Activated naive CD4-positive, alpha-beta T cell treated with anti-CD3 and anti-CD28 coated beads, Interleukin-2, amount 50 U/mL, for 72 hours (primary cell): Measurements from ENCODE around the gene HBS1L. TPM values are rescaled to one million over a fixed set of nuclear protein-coding genes. Genes with fewer than 3 reads are reported as not detected.
A peak's percentile ranks its signal among the peaks of the same experiment; 100 is the strongest.
"Not testable (repeated sequence)": the region's sequence is repeated elsewhere in the genome, so short reads cannot be mapped to it uniquely, and the experiment has no call there.

Experiments
- ATAC-seq, 2 donors: fragments of 150-1000 bp; cut with Tn5 transposase; 2 replicates each; pipeline ENCODE4 v1.10.0; 2021; ENCODE audit warnings: mild to moderate bottlenecking in 2 of 2, moderate library complexity in 2 of 2
- DNase-seq, 2 donors: peaks; one replicate each; pipeline ENCODE4 v3.0.0; 2021 to 2022; ENCODE audit warnings: low spot score in 2 of 2
- H3K27ac Mint-ChIP-seq, 2 donors: one replicate each; pipeline ENCODE4 v1.8.0; 2022; ENCODE audit warnings: mild to moderate bottlenecking in 2 of 2, mixed read lengths in 2 of 2
- H3K36me3 Mint-ChIP-seq, 2 donors: one replicate each; pipeline ENCODE4 v1.8.0; 2022; ENCODE audit warnings: mixed read lengths in 2 of 2
- H3K9me3 Mint-ChIP-seq, 2 donors: one replicate each; pipeline ENCODE4 v1.8.0; 2022; ENCODE audit warnings: mixed read lengths in 2 of 2
- total RNA-seq, 2 donors: library from RNA; stranded (reverse); gene quantifications; one replicate each; pipeline ENCODE4 v1.2.3, GENCODE V29; 2022

HBS1L gene
- total RNA-seq, 2 donors from 2014 or later, result 147 to 234 TPM

GRCh38 chr6:135085700-135086413 lies 31.2 kb upstream of the HBS1L start:
- Mint-ChIP-seq H3K36me3 (peaks cover 11 to 27% of the 10 kb centered on the region in 2 donors), H3K27ac (peak overlapping the region; percentile 92 to 95), H3K9me3 (peaks cover 8 to 10% of the 10 kb centered on the region in 2 donors)
- ATAC-seq (peak in 1 of 2 donors; percentile 12), DNase-seq (no peak)

GRCh38 chr6:135084916-135085269 lies 30.3 kb upstream of the HBS1L start:
- ATAC-seq, result no peak
- no peak for DNase-seq
- no peak overlapping the region for H3K27ac Mint-ChIP-seq
- H3K36me3 Mint-ChIP-seq, result peaks cover 12 to 31% of the 10 kb centered on the region in 2 donors
- H3K9me3 Mint-ChIP-seq, result peaks cover 6 to 10% of the 10 kb centered on the region in 2 donors

- Mint-ChIP-seq H3K9me3 (peaks cover 6 to 10% of the 10 kb centered on the region in 2 donors), H3K36me3 (peaks cover 12 to 31% of the 10 kb centered on the region in 2 donors), H3K27ac (no peak overlapping the region)
- ATAC-seq (no peak), DNase-seq (no peak)
Measured at GRCh38 chr6:135084001-135084915, 29.6 kb upstream of the HBS1L start.

GRCh38 chr6:135081966-135082365 lies 27.3 kb upstream of the HBS1L start:
- H3K9me3 Mint-ChIP-seq, result peaks cover 6 to 10% of the 10 kb centered on the region in 2 donors
- peaks cover 12 to 31% of the 10 kb centered on the region in 2 donors for H3K36me3 Mint-ChIP-seq
- no peak overlapping the region for H3K27ac Mint-ChIP-seq

GRCh38 chr6:135075018-135075417 lies 20.4 kb upstream of the HBS1L start:
- DNase-seq (no peak), ATAC-seq (no peak)
- Mint-ChIP-seq H3K9me3 (peaks cover 0 to 6% of the 10 kb centered on the region in 2 donors), H3K27ac (no peak overlapping the region), H3K36me3 (no peaks in the 10 kb centered on the region)

More at GRCh38 chr6:135081966-135082365, 27.3 kb upstream of the HBS1L start:
- DNase-seq, result no peak
- ATAC-seq, result no peak

GRCh38 chr6:135073756-135074393 lies 19.3 kb upstream of the HBS1L start:
- H3K36me3 Mint-ChIP-seq, result no peaks in the 10 kb centered on the region
- peak overlapping the region in 1 of 2 donors; percentile 3 for H3K27ac Mint-ChIP-seq
- ATAC-seq (no peak), DNase-seq (no peak)
- peaks cover 0 to 6% of the 10 kb centered on the region in 2 donors for H3K9me3 Mint-ChIP-seq

- Mint-ChIP-seq H3K36me3 (no peaks in the 10 kb centered on the region), H3K9me3 (peaks cover 0 to 6% of the 10 kb centered on the region in 2 donors), H3K27ac (no peak overlapping the region)
- ATAC-seq (no peak), DNase-seq (no peak)
Measured at GRCh38 chr6:135073217-135073616, 18.6 kb upstream of the HBS1L start.

- Mint-ChIP-seq H3K36me3 (no peaks in the 10 kb centered on the region), H3K9me3 (peaks cover 0 to 9% of the 10 kb centered on the region in 2 donors), H3K27ac (no peak overlapping the region)
- DNase-seq (no peak), ATAC-seq (no peak)
Measured at GRCh38 chr6:135072753-135073152, 18.1 kb upstream of the HBS1L start.

- H3K36me3 Mint-ChIP-seq, result peaks cover 0 to 8% of the 10 kb centered on the region in 2 donors
- no peak for ATAC-seq
- peaks cover 0 to 18% of the 10 kb centered on the region in 2 donors for H3K9me3 Mint-ChIP-seq
- no peak overlapping the region for H3K27ac Mint-ChIP-seq
- DNase-seq, result no peak
Measured at GRCh38 chr6:135071541-135071940, 16.9 kb upstream of the HBS1L start.

GRCh38 chr6:135067911-135068310 lies 13.3 kb upstream of the HBS1L start:
- ATAC-seq (no peak), DNase-seq (no peak)
- H3K27ac Mint-ChIP-seq, result no peak overlapping the region
- H3K36me3 Mint-ChIP-seq, result peaks cover 0 to 8% of the 10 kb centered on the region in 2 donors
- H3K9me3 Mint-ChIP-seq, result peaks cover 0 to 16% of the 10 kb centered on the region in 2 donors

- DNase-seq, result no peak
- no peak for ATAC-seq
Measured at GRCh38 chr6:135066806-135067205, 12.2 kb upstream of the HBS1L start.

GRCh38 chr6:135066397-135066796 lies 11.8 kb upstream of the HBS1L start:
- H3K36me3 Mint-ChIP-seq, result peaks cover 0 to 8% of the 10 kb centered on the region in 2 donors
- H3K27ac Mint-ChIP-seq, result no peak overlapping the region
- ATAC-seq (no peak), DNase-seq (no peak)
- H3K9me3 Mint-ChIP-seq, result peaks cover 0 to 12% of the 10 kb centered on the region in 2 donors

More at GRCh38 chr6:135066806-135067205, 12.2 kb upstream of the HBS1L start:
- Mint-ChIP-seq H3K27ac (no peak overlapping the region), H3K36me3 (peaks cover 0 to 8% of the 10 kb centered on the region in 2 donors), H3K9me3 (peaks cover 0 to 12% of the 10 kb centered on the region in 2 donors)

GRCh38 chr6:135064586-135064985 lies 10.0 kb upstream of the HBS1L start:
- Mint-ChIP-seq H3K9me3 (peaks cover 0 to 12% of the 10 kb centered on the region in 2 donors), H3K27ac (no peak overlapping the region), H3K36me3 (peaks cover 0 to 8% of the 10 kb centered on the region in 2 donors)
- ATAC-seq (no peak), DNase-seq (no peak)

GRCh38 chr6:135063926-135064325 lies 9.3 kb upstream of the HBS1L start:
- Mint-ChIP-seq H3K27ac (no peak overlapping the region), H3K9me3 (peaks cover 0 to 12% of the 10 kb centered on the region in 2 donors), H3K36me3 (peaks cover 0 to 8% of the 10 kb centered on the region in 2 donors)
- no peak for DNase-seq
- ATAC-seq, result no peak

GRCh38 chr6:135062735-135063134 lies 8.1 kb upstream of the HBS1L start:
- no peak for ATAC-seq
- peaks cover 0 to 8% of the 10 kb centered on the region in 2 donors for H3K36me3 Mint-ChIP-seq
- peaks cover 0 to 8% of the 10 kb centered on the region in 2 donors for H3K9me3 Mint-ChIP-seq
- no peak for DNase-seq
- H3K27ac Mint-ChIP-seq, result no peak overlapping the region

GRCh38 chr6:135060076-135060475 lies 5.5 kb upstream of the HBS1L start:
- Mint-ChIP-seq H3K36me3 (no peaks in the 10 kb centered on the region), H3K27ac (no peak overlapping the region), H3K9me3 (no peaks in the 10 kb centered on the region)
- ATAC-seq (no peak), DNase-seq (no peak)

GRCh38 chr6:135058299-135058698 lies 3.7 kb upstream of the HBS1L start:
- H3K9me3 Mint-ChIP-seq, H3K27ac Mint-ChIP-seq, ATAC-seq, DNase-seq: not testable (repeated sequence)
- peaks cover 15% of the 10 kb centered on the region in 2 donors for H3K36me3 Mint-ChIP-seq
